GM21528 (cell line): ENCODE measurements around the gene DLGAP1.

Experiments used
- ATAC-seq: cut with Tn5 transposase; IDR thresholded peaks from one replicate; pipeline ENCODE4 v1.9.1; 2021; ENCODE audit warnings: mild to moderate bottlenecking, moderate library complexity; ENCODE audit not compliant: unreplicated experiment, low FRiP score

The DLGAP1 gene

GRCh38 chr18:3966642-3967358 lies 488.3 kb downstream of the DLGAP1 start:
- no peak for ATAC-seq

GRCh38 chr18:3966246-3966641 lies 488.9 kb downstream of the DLGAP1 start:
- no peak for ATAC-seq

- no peak for ATAC-seq
Measured at GRCh38 chr18:3960977-3961376, 494.1 kb downstream of the DLGAP1 start.

GRCh38 chr18:3960142-3960541 lies 495.0 kb downstream of the DLGAP1 start:
- ATAC-seq: no peak

GRCh38 chr18:3952031-3952430 lies 503.1 kb downstream of the DLGAP1 start:
- ATAC-seq: no peak

- no peak for ATAC-seq
Measured at GRCh38 chr18:3950668-3951404, 504.3 kb downstream of the DLGAP1 start.

GRCh38 chr18:3948958-3949357 lies 506.1 kb downstream of the DLGAP1 start:
- ATAC-seq: no peak

- no peak for ATAC-seq
Measured at GRCh38 chr18:3947383-3947782, 507.7 kb downstream of the DLGAP1 start.

GRCh38 chr18:3935305-3935704 lies 519.8 kb downstream of the DLGAP1 start:
- no peak for ATAC-seq

GRCh38 chr18:3932276-3932675 lies 522.8 kb downstream of the DLGAP1 start:
- ATAC-seq: no peak

- ATAC-seq: no peak
Measured at GRCh38 chr18:3931542-3932112, 523.5 kb downstream of the DLGAP1 start.

GRCh38 chr18:3931013-3931315 lies 524.1 kb downstream of the DLGAP1 start:
- no peak for ATAC-seq

GRCh38 chr18:3930126-3931012 lies 524.7 kb downstream of the DLGAP1 start:
- ATAC-seq: no peak

GRCh38 chr18:3924455-3924854 lies 530.7 kb downstream of the DLGAP1 start:
- no peak for ATAC-seq

GRCh38 chr18:3923750-3924149 lies 531.4 kb downstream of the DLGAP1 start:
- no peak for ATAC-seq

- no peak for ATAC-seq
Measured at GRCh38 chr18:3921826-3922225, 533.3 kb downstream of the DLGAP1 start.

GRCh38 chr18:3920832-3921231 lies 534.3 kb downstream of the DLGAP1 start:
- no peak for ATAC-seq

GRCh38 chr18:3919396-3920061 lies 535.6 kb downstream of the DLGAP1 start:
- ATAC-seq: no peak

GRCh38 chr18:3916082-3916481 lies 539.0 kb downstream of the DLGAP1 start:
- no peak for ATAC-seq

- ATAC-seq: no peak
Measured at GRCh38 chr18:3914833-3915610, 540.1 kb downstream of the DLGAP1 start.
